GM19239 (cell line): ENCODE measurements around the gene PDE4D.

Source experiments
- DNase-seq: peaks from one replicate; pipeline ENCODE4 v3.0.0; 2011; ENCODE audit warnings: low spot score; ENCODE audit not compliant: insufficient read length
- FAIRE-seq: peaks from 2 replicates; lab custom pipeline; 2011; peaks lifted over from hg19 to GRCh38; lab: Jason Lieb, UNC

The PDE4D gene

DNA sequence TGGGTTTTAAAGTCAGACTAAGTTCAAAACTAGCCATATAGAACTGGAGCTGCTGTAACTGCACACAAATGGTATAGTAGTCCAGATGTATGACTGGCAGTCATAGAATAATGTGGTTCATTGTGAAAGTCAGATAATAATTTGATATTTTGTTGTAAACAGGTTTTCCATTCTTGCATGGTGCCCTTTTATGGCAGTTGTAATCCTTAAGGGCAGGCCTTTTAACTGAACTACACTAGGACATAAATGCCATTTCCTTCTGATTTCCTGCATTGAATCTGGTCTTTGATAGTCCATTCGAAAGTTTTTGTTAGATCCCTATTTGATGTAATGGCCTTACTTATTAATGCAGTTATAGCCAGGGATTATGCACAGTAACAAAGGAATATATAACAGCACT lies 632.6 kb downstream of the PDE4D start:
- DNase-seq (no peak), FAIRE-seq (no peak)

DNA sequence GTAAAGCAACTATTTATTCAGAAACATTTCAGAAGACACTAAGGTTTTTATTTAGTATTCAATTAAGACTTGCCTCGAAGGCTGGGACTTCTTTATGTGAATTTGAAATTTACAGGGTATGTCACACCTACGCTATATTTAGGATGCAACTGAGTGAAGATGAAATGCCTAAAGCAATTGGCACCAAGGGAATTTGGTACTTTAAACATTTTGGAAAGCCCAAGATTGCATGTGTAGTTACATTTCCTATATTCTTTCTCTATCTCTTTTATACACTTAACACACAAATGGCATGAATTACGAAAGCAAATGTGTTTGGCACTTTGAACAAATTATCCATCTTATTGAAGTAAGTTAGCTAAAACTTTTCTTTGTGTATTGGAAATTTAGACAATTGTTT lies 633.3 kb downstream of the PDE4D start:
- DNase-seq (no peak), FAIRE-seq (no peak)

DNA sequence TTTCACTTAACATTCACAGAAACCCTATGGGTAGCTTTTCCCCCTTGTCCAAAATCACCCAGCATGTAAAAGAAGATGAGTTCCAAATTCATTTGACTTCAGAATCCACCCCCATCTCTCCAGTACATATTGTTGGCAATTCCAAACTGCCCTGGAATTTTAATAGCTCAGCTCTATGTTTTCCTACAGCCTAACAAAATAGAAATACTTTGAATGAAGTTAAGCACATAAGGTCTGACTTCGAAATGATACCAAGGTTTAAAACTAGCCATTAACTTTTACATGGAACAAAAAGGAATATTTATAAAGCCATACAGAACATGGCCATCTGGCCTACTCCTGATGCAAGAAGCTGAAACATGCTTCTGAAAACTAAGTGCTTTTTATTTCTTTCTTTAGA lies 634.3 kb downstream of the PDE4D start:
- DNase-seq (no peak), FAIRE-seq (no peak)

DNA sequence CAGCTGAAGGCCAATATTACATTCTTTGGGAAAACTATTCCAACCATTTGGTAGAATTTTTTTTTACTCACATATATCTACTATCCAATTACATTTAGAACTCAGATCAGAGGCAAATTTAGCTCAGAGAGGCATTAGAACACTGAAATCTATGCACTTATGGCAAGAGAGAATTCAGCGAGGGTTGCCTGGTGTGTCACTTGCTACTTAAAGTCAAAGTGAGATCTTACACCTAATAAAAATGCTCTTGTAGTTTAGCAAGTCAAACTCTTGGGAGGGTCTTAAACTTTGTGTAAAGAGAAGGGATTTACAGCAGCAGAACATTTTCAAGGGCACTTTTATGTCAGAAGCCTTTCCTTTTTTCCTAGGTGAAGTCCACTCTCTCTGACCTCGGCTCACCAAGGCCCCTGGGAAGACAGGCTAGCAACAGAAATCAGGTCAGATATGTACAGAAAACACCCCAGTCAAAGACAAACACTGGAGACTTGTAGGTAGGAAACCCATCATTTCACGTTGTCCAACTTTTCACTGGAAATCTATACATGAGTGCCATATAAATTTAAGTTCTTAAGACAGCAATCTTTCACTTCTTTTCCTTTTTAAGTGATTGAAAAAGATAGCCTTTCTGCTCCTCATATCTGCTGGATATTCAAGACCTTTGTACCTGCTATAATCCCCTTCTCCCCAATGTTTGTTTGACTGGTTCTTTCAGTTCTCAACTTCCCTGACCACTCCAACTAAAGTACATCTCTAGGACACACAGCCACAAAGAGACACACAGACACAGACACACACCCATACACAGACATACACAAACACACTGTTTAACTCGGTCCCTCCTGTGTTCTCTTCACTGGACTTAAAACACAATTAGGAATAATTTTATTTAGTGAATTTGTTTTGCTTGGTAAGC lies 635.8 kb downstream of the PDE4D start:
- FAIRE-seq (no peak), DNase-seq (no peak)

DNA sequence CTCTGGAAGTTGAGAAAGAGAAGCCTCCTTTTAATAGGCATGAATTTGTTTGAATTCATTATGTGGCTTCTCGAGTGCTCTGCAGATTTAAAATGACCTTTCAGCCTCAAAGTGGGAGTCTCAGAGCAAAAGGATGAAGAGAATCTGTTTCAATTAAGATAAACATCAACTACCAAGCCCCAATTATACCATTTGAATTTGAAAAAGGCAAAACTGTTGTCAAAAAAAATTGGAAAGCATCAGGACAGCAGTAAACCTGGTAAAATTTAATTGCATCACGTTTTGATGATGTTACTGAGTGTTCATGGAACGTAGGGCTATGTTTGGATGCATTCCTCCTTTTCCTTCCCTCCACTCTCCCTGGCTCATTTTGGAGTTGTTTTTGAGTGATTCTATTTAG lies 637.2 kb downstream of the PDE4D start:
- FAIRE-seq, result no peak

DNA sequence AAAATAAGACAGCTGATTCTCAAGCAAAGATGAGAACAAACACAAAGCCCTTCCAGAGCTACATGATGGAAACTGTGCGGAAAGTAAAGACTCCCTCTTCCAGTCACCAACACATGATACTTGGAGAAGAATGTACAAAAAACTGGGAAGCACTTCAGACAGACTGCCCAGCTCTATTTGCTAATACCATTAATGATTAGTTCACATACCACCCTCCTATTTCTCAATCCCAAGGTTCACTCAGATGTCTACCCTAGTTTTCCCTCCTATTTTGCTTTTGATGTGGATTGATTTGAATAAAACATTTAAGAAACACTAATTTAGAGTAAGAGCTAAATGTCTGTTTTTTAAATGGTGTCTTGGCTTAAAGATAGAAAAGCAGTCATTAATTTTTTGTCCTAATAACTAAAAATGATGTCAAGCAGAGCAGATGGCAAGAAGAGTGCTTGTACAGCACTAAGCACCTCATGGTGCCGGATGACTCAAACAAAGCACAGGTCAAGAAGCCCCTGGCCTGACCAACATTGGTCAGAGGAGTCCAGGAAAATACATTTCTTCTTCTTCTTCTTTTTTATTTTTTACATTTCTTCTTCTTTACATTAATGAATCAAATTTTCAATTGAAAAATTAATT lies 639.4 kb downstream of the PDE4D start:
- FAIRE-seq (no peak), DNase-seq (no peak)

More for the DNA sequence above, 637.2 kb downstream of the PDE4D start:
- no peak for DNase-seq

DNA sequence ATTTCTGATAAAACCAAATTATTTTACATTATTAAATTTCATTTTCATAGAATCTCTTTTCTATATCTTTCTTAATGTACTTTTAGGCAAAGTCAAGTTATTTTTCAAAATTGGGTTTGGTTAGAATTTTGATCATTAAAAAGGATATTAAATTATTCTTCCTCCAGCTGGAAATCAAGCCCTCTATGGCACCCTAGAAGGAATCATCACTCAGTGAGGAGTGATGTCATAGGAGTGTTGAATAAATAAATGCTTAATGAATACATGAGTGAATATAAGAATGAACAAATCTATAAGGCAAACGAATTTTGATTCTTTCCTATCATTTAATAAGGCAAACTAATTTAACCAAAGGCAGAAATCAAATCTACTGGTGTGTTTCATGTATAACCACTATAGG lies 639.9 kb downstream of the PDE4D start:
- FAIRE-seq (no peak), DNase-seq (no peak)

DNA sequence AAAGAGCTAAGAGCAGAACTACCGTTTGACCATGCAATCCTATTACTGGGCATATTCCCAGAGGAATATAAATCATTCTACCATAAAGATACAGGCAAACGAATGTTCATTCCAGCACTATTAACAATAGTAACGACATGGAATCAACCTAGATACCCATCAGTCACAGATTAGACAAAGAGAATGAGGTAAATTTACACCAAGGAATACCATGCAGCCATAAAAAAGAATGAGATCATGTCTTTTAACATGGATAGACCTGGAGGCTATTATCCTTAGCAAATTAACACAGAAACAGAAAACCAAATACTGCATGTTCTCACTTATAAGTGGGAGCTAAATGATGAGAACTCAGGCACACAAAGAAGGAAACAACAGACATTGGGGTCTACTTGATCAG lies 641.9 kb downstream of the PDE4D start:
- DNase-seq, result no peak
- no peak for FAIRE-seq

DNA sequence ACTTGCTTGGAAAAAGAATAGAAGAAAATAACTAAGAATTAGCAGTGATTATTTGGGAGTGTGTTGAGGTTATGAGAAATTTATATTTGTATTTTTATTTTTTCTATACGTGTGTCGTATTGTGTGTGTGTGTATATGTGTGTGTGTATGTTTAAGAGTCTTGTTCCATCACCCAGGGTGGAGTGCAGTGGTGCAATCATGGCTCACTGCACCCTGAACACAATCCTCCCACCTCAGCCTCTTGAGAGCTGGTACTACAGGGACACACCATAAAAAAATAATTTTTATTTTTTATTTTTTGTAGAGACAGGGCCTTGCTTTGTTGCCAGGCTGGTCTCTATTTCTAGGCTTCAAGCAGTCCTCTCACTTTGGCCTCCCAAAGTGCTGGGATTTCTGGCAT lies 643.8 kb downstream of the PDE4D start:
- FAIRE-seq (no peak), DNase-seq (no peak)

DNA sequence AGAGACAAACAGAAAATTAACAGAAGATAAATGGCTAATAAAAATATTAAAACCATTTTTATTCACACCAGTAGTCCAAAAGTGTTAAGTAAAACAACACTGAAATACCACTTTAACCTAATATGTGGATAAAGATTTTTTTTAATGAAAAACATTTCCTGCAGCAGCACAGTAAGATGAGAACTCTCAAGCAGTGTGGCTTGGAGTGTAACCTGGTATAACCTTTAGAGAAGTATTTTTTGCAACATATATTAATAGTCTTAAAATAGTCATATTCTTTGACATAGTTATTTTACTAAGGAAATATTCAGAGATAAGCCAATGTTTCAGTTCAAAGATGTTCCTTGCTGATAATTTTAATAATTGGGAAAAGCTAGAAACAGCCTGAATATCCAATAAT lies 644.4 kb downstream of the PDE4D start:
- no peak for DNase-seq
- FAIRE-seq, result no peak

DNA sequence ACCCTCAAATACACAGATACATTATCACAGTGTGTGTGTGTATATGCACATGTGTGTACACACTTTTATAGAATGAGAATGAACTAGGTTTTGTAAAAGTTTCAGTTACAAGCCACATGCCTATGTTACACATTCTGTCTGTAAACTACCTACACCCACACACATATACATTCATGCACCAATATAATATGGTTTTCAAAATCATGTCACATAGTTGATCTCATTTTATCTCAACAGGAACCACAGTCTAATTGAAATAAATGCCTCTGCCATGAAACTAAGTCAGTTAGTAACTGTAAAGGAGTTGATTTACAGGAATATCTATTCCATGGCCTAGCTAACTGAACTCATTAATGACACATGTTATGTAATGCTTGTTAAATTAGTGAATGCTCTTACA lies 646.6 kb downstream of the PDE4D start:
- FAIRE-seq (no peak), DNase-seq (no peak)

DNA sequence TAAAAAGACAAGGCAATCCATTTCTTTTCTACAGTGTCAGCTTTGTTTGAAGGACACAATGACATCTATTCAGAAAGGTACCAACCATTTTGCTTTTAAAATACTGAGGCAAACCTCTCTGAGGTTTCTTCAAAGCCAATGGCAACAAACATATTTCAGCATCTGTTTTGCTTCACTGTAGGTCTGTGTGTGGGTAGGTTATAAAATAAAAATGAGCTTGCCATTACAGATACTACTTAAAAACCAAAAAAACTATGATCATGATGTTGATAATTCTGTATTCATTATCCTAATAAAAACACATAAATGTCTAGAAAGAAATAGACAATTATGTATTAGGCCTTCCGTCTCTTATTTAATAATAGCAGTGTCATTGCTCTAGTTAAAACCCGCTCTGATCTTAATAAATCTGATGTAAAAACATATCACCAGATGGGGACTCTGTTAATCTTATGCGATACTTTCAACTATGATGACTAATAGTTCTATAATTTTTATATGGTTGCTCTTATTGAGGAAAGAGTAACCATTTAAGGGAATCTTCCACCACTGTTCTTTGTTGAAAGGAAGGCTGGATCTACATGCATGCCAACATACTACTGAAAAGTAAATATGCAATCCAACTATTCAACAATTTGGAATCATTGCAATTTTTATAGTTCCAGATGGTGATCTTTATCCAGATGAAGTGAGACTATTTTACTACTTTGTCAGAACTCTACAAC lies 647.2 kb downstream of the PDE4D start:
- DNase-seq, result no peak
- FAIRE-seq, result no peak

DNA sequence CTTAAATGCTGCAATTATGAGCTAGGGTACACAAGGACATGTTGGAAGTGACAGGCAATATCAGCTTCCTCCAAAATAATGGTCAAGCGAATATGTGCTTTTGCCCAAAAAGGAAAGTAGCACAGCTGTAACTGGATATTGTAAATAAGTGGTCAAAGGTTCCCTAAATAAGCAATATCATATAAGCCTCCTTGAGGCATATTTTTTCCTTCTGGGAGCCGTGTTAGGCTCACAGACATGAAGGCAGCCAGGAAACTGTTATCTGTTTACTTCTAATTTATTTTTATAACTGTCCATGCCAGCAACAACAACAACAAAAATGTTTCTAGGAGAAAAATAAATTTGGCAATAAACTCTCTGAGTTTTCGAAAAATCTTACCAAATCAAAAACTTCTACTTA lies 648.3 kb downstream of the PDE4D start:
- FAIRE-seq, result no peak
- DNase-seq, result no peak

DNA sequence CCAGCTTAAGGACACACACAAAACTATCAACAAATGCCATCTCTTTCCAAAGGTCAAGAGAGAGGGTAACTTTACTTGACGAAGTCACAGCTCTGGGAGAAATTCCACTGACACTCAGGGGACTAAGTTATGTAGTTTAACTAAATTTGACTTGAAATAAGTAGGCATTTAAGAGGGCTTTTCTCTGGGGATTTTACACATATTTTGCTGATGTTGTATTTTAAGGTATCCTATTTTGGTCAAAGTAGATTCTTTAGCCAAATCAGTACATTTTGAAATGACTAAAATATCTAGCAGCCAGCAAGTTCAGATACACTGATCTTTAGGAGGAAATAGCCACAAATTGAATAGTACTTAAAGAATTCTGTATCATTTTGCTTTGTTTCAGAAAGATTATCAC lies 652.0 kb downstream of the PDE4D start:
- FAIRE-seq (no peak), DNase-seq (no peak)

DNA sequence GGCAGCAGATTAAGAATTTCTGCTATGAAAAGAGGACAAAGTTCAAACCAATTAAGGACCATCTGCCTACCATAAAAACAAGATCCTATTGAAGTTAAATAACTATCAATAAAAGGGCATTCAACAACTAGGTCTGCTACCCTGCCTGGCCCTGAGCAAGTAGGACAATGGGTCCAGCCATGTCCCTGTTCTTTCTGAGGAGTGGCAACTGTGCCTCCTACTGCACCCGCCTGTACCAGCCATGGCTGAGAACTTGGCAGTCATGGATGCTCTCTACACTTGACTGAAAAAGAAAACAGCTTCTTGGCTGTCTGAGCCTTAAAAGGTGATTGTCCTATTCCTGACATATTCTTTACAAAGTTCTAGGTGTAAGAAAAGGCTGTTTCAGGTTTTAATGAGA lies 652.4 kb downstream of the PDE4D start:
- no peak for FAIRE-seq
- DNase-seq, result no peak

DNA sequence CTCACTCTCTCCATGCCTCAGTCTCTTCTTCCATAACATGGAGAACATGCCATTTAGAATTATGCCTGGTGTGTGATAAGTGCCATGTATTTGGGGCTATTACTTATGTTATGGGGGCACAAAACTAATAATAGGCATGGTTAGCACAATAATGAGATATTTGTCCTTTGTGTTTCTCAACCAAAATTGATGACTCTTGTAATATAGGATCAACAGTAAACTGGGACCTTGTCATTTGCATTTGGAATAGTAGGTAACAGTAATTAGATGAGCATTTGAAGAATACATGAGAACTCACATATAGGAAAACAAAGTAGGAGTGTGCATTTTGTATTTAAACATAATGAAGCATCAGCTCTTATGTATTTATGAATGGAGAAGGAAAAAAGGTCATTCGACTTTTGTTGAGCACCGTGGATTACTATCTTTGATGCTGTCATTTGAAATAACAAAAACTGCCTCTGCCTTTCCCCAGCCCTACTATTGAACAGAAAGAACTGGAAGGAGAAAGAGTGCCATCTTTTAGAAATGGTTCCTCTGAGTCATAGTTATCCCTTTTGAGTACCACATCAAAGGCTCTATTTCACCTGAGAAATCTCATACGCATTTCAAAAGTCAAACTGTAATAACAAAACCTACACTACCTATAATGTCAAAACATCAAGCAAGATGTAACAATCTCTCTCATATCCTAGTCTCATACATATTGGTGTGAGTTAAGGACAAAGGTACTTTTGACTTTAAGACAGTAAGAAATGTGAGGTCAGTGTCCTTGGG lies 655.2 kb downstream of the PDE4D start:
- no peak for DNase-seq
- no peak for FAIRE-seq

DNA sequence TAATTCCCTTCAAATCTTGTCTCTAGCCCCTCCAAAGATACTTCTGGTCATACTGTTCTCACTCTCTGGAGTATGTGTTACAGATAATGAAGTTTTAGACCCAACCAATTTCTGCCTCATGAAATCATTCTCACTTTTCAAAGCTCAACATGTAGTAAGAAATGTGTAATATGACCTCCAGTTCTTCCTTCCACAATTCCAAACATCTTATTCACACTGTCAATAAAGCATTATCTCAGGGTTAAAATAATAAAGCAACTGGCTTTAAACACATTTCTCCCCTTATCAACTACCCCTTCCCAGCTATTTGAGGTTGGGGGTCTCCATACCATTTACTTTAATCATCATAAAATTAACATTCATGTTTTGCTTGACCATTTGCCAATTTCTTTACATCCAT lies 656.5 kb downstream of the PDE4D start:
- no peak for FAIRE-seq
- DNase-seq, result no peak

DNA sequence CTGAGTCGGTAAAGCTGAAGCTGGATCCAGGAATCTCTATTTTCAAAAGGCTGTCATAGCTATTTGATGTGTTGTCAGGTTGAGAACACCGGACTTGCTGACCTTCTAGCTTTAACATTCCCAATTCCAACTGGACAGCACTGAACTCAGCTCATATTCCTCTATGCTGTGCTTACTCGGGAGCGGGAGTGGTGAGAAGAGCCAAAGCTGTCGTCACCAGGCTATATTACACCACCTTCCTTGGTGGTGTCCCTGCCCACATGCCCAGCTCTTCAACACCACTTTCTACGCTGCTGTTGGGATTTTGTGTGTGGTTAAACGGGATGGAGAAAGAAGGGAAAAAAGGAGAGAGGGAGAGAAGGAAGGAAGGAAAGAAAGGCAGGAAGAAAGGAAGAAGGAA lies 657.1 kb downstream of the PDE4D start:
- FAIRE-seq (no peak), DNase-seq (no peak)

DNA sequence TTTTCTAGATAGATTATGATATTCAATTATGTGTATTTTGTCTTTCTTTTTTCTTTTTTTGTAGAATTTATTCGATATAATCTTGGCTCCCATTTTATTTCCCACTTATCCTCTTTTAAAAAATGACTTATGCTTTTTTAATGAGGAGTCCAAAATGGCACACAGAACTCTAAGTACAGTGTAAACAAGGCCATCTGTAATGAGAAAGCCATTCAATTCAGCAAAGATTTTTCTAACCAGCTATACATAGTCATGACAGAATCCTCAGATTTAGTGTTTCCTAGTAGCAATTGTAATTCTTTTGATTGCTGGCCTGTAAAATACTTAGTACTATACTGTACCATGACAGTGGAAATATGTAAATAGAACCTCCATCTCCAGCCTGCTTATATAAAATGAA lies 659.3 kb downstream of the PDE4D start:
- no peak for FAIRE-seq
- no peak for DNase-seq

DNA sequence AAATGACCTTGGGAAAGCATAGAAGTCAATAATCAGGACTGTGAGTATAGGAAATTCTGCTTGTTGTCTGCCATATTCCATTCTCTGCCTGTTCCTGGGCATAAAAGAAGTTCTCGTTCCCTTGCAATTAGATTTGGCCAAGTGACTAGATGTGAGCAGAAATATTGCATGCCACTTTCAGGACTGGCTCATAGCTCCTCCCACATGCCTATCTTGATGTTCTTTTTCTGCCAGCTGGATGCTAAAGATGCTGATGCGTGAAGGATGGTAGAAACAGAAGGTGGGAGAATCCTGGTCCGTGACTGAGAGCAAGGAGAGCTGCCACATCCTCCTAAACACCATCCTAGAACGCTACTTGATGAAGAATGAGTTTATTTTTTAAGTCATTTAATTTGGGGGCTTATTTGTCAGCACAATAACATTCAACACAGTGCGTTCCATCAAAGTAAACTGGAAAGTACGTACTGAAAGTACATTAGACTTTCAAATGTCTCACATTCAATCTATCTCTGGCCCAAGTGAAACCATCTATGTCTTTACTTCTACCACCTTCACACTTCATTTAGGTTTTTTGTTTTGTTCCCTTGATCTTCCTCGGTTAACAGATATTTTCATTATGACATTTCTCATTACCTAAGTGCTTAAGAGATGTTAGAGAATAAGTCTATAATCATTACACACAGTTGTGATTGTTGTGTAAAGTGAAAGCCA lies 662.1 kb downstream of the PDE4D start:
- DNase-seq, result no peak
- no peak for FAIRE-seq
